Measurements from ENCODE around the gene SYDE2.
A peak's percentile ranks its signal among the peaks of the same experiment; 100 is the strongest.
"Not testable (repeated sequence)": the region's sequence is repeated elsewhere in the genome, so short reads cannot be mapped to it uniquely, and the experiment has no call there.

SYDE2 gene

DNA sequence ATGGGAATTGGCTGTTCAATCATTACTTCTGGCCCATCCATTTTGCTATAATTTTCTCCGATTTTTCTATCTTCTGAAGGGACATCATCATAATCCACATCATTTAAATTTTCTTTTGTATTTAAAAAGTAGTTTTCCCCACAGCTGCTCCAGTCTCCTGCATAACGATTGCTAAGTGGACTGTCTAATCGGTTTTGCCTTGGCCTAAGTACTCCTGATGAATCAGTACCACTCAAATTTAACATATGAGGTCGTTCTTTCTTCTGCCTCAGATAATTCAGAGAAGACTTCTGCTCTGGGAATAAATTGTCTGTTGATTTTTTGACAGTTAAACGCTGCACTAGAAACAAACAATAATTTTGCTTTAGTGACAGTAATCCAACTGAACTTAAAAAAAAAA is 41.9 kb downstream of the SYDE2 start:
- no peak for FAIRE-seq

DNA sequence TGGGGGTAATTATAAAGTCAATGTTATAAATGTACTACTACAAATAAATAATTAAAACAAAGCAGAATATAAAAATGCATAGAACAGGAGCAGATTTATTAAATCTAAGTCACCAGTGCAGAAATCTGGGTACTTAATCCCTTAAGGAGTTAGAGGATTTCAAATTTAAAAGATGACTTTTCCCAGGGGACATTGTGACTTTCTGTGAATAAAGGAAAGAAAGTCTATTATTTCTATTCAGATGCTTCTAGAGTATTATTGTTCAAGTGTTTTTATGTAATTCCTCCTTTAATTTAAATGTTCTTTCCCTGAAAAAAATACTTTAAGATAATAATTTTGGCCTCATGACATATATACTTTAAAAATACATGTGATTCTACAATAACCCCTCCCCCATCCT is 43.4 kb downstream of the SYDE2 start:
- peak; percentile 79 for FAIRE-seq

DNA sequence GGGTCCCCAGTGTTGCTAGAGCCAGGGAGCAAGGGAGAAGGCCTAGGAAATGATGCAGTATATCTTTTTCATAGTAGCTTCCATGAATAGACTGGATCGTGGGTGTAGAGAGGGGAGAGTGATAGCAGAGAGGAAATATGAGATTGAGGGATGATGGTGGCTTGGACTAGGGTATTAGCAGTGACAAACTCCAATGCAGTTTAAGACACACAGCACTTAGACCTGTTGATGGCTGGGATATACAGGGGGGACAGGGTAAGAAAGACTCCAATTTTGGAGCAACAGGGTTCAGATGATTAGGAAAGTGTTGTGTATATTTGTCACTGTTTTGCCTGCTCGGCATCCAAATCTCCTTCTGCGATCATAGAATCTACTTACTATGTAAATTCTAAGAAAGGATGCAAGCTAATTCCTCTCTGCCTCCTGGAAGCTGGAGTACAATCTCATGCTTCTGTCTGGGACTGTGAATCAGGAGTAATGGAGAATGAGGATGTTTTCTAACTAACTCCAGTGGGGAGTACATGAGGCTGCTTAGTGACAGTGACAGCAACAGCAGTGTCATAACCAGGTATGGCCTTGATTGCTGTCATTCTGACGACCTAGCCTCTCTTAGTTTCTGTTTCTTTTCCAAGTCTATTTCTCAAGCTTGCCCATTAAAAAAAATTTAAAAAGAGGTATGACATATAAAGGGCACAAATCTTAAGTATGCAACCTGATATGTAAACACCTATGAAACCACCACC is 47.5 kb downstream of the SYDE2 start:
- FAIRE-seq, result no peak

DNA sequence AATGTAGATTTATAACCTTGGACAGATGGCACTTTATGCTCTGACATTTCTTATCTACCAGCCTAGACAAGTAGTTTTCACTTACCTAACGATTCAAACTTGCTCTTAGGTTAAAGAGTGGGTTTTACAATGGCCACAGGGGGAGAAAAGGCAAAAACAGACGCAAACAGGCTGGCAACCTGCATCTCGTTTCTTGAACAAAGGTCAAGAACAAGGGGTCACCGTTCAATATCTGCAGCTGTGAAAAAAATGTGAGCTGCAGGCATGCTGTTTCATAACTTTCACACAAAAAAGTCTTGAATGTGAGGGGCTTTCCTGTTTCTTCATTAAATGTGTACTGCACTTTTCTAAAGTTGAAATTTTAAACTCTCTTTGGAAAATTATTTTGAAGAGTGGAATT is 49.4 kb downstream of the SYDE2 start:
- no peak for FAIRE-seq

DNA sequence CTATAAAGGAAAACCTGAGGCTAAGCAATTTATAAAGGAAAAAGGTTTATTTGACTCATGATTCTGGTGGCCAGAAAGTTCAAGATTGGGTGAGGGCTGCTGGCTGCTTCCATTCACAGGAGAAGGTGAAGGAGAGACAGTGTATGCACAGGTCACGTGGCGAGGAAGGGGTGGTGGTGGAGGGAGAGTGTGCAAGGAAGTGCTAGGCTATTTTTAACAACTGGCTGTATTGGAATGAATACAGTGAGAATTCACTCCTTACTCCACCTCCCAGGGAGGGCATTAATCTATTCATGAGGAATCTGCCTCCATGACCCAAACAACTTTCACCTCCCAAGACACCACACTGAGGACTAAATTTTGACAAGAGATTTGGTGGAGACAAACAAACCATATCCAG is 51.0 kb downstream of the SYDE2 start:
- FAIRE-seq, result no peak

DNA sequence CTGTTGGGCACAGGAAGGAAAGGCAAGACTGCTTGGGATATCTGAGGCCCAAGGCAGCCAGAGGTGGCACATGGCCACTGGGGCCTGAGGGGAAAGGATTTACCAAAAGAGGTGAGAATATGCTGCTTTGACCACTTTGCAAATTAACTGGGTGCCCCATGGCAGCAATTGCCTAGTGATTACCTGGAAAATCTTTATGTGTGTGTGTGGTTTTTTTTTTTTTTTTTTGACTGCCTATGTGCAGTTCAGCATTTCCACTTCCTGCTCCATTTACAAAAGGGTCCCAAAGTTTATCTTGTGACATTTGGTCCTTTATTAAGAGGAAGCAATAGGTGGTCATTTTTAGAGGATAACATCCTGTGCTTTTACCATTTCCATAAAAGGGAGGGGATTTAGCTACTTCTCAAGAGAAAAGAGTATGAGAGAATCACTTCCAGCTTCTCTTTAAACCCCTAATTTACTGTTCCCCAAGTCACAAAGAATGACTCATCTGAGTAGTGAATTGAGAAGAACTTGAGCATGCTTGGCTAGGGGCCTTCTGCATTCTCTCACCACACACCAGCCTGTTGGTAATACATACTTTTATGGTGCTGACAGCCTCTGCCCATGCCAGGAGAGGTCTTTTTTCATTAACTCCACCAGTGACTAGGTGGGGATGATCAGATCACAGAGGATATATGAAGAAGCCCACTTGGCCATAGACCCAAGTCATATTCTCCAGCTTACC is 52.1 kb downstream of the SYDE2 start:
- FAIRE-seq, result no peak

DNA sequence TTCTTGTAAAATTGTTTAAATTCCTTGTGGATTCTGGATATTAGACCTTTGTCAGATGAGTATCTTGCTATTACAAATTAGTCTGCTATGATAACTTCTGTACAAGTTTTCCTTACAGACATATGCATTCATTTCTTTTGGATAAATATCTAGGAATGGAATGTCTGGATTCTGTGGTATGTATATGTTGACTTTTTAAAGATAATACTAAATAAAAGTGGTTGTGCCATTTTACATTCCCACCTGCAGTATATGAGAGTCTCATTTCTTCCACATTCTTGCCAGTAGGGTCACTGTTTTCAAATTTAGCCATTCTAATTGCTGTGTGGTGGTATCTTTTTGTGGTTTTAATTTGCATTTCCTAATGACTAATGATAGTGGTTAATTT is 53.9 kb downstream of the SYDE2 start:
- FAIRE-seq, result no peak

DNA sequence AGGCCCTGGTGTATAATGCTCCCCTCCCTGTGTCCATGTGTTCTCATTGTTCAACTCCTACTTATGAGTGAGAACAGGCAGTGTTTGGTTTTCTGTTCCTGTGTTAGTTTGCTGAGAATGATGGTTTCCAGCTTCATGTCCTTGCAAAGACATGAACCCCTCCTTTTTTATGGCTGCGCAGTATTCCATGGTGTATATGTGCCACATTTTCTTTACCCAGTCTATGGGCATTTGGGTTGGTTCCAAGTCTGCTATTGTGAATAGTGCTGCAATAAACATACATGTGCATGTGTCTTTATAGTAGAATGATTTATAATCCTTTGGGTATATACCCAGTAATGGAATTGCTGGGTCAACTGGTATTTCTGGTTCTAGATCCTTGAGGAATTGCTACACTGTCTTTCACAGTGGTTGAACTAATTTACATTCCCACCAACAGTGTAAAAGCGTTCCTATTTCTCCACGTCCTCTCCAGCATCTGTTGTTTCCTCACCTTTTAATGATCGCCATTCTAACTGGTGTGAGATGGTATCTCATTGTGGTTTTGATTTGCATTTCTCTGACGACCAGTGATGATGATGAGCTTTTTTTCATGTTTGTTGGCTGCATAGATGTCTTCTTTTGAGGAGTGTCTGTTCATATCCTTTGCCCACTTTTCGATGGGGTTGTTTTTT is 54.4 kb downstream of the SYDE2 start:
- not testable (repeated sequence) for FAIRE-seq

DNA sequence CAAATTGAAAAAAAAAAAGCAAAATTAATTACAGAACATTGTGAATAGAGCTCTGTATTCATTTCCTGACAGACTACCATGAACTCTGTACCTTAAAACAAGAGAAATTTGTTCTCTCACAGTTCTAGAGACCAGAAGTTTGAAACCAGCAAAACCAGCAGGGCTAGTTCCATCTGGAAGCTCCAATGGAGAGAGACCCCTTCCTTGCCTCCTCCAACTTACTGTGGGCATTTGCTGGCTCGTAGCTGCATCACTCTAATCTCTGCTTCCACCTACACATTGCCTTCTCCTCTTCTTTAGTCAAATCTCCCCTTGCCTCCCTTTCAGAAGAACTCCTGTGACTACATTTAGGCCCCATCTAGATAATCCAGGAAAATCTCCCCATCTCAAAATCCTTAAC is 56.5 kb downstream of the SYDE2 start:
- FAIRE-seq, result no peak

DNA sequence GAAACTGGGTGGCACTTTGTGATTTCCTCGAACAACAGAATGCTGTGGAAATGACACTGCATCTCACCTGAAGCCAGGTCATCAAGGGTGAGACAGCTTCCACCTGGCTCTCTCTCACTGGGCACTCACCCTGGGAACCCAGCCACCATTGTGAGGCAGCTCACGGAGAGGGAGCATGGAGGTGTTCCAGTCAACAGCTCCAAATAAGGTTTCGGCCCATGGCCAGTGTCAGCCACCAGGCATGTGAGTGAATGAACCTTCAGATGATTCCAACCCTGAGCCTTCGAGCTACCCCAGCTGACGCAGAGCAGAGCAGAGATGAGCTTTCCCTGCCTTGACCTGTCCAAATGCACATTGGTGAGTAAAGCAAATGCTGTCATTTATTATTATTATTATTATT is 58.1 kb downstream of the SYDE2 start:
- FAIRE-seq, result no peak

DNA sequence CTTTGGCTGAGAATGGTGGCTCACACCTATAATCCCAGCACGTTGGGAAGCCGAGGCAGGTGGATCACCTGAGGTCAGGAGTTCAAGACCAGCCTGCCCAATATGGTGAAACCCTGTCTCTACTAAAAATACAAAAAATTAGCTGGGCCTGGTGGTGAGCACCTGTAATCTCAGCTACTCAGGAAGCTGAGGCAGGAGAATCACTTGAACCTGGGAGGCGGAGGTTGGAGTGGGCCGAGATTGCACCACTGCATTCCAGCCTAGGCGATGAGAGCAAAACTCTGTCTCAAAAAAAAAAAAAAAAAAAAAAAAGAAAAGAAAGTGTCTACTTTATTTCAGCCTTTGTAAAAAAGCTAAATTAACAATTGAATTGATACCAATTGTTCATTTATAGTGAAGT is 62.4 kb downstream of the SYDE2 start:
- not testable (repeated sequence) for FAIRE-seq

DNA sequence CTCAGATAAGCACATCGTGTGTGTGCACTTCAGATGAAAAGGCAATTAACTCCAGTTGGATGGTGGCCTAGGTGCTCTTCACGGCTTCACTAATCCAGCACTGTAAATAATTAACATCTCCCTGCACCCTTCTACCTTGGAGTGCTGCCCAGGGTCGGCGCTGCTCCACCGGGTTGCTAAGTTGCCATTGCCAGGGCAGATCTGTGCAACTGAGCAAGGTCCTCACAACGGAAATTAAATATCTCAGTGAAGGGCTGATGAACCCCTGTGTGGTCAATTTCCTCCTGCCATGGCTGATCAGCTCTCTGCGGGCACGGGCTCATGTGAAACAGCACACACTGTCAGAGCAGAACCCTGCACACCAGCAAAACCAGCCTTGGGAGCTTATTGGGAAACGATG is 63.2 kb downstream of the SYDE2 start:
- peak; percentile 51 for FAIRE-seq

DNA sequence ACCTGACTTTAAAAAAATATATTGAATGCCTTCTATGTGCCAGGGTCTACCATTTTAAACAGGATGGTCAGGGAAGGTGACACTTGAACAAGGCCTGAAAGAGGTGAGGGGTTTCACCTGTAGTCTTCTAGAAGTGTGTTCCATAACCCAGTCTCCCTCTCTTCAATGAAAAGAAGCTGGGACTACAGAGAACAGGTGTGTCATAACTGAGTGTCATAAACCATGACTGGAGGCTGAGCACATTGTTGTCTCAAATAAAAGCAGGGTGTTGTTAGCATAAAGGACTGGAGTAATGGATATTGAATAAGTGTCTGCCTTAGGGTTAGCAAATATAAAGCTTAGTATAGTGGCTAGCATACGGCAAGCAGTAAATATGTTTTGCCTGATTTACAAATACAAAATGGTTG is 65.4 kb downstream of the SYDE2 start:
- peak; percentile 14 for FAIRE-seq

DNA sequence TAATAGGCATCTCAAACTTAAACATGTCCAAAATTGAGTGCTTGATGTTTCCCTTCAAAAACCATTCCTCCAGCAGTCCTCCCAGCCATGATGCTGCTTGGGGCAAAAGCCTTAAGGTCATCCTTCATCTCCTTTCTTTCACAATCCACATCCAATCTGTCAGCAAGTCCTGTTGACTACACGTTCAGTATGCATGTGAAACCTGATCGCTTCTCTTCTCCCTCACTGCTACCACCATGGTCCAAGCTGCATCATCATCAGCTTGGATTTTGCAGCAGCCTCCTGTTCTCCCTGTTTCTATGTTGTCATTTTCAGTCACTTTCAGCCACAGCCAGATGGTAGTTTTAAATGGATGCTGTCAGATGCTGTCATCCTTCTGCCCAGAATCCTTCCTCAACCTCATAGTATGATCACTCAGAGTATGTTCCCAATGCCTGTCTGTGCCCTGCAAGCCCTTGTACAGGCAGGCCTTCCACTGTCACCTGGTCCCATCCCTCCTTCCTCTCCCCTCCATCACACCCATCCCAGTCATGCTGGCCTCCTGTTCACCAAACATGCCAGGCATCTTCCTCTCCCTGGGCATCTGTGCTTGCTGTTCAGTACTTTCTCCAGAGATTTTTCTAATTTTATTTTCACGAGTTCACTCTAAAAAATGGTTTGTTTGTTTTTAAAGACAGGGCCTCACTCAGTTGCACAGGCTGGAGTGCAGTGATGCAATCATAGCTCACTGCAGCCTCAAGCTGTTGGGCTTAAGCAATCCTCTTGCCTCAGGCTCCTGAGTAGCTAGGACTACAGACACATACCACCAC is 66.0 kb downstream of the SYDE2 start:
- FAIRE-seq, result no peak

DNA sequence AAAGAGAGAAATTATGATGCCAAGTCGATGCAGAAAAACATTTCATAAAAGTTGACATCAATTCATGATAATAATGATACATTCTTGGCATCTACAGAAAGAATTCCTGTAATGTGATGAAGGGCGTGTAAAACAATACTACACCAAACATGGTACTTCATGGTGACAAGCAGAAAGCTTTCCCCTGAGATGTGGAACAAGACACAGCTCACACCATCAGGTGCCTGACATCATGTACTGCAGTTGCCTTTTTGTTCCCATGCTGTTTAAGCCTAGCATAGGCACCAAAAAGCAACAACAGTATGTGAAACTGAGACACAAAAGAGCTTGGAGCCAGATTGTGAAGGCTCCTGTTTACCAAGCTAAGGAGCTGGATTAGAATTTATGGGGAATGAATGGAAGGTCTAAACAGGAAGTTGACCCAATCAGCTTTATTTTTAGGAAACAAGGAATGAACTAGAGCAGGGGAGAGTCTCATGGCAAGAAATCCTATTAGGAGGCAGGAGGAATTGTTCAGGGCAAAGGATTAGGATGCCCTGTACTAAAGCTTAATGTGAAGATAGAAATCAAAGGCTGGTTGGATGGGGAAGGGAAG is 67.2 kb downstream of the SYDE2 start:
- no peak for FAIRE-seq

DNA sequence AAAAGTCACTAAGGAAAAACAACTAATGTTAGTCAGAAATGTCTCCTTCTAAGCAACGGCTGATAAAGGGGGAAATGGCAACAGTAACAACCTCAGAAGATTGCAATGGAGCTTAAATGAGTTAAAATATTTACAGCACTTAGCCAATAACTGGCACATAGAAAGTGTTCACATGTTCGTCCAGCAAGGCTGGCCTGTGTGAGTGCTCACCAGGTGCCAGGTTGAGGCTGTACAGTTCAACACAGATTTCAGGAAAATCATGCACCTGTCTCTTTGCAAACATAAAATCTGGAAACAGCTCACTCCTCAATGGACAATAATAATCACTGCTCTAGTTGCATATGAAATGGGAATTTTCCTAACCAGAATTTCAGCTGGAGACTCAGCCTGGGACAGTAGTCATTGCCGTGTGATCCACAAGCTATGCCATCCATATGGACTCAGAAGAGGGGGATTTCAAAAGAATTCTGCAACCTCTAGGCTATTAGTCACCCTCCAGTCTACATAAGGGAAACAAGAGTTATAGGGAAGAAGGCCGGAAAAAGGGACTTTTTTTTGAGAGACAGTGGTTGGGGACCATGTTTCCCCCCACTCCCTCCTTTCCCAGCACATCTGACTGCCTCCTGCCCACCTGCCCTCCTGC is 68.6 kb downstream of the SYDE2 start:
- no peak for FAIRE-seq

DNA sequence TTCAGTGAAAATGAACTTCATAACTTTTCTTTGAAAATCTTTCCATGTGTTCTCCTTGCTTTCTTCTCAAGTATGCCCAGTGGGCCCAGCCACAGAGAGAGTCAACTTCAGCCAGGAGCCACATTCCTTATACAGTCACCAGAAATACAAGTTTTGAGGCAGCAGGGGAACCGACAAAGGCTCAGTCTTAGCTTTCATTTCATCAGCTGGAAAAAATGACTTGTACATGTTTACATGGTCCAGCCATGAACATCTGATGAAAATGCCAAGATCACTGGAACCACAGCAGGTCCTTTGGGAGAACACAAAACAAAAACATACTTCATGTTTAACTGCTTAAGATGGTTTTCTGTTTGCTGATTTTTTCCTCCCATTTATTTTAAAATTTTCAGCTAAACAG is 72.5 kb downstream of the SYDE2 start:
- no peak for FAIRE-seq

DNA sequence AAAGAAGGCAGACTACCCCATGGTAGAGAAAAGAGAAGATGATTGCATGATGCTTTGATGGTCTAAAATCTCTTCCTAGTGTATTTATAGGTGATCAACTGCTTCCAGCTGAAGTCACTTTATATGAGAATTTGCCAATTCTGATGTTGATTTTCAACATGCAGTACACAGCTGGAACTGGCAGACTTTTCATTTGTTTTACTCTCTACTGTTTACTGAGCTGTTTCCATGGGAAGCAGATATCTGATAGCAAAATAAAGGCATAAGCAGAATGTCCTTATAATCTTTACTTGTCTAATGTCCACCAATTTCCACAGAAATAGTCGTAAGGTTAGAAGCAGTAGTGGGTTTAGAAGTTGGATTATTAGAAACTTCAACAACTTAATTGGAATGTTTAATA is 74.9 kb downstream of the SYDE2 start:
- no peak for FAIRE-seq

DNA sequence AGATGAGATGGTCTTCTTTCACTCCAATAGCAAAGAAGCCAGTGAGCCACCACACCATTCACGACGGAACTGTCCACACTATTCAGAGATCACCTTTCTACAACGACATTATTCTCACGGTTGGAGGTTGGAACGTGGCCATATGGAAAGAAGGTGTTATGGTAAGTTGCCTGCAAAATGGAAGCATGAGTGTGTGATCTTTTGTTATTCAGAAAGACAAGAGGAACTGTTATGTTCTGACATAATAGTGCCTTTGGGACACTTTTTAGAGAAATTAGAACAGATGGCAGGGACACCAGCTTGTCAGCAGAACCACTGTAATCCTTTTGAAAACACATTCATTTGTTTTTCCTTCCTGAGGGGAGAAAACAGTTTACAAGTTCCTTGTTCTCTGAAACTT is 76.7 kb downstream of the SYDE2 start:
- no peak for FAIRE-seq

DNA sequence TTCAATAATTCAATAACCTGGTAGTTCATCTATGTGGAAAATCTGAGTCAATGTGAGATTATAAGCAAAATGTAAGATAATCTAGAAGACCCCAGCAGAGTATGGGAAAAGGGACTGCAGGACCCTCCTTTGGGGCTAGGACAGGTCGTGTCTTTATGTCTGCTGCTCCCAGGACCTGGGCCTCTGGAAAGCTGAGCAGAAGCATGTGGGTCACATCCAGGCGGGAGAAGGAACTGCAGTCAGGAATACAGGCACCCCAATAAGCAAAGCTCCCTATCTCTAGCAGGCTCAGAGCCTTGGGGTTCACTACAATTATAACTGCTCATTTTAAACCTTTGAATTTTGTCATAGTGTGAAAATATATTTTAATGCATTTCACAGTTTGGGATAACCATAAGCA is 78.6 kb downstream of the SYDE2 start:
- no peak for FAIRE-seq

DNA sequence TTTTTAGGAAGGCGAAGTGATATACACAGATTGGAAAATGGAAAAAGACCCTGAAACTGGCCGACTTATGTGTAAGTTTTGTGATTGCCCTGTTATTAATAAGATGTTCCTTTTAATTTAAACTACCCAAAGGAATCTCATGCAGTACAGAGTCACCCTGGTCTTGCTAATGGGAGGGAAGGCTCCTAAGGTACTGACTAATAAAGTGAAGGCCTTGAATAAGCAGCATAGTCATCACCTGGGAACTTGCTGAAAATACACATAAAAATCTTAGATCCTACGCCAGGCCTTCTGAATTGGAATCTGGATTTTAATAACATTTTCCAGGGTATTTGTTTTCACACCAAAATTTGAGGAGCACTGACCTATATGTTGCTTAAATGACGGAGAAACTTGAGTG is 79.1 kb downstream of the SYDE2 start:
- no peak for FAIRE-seq

DNA sequence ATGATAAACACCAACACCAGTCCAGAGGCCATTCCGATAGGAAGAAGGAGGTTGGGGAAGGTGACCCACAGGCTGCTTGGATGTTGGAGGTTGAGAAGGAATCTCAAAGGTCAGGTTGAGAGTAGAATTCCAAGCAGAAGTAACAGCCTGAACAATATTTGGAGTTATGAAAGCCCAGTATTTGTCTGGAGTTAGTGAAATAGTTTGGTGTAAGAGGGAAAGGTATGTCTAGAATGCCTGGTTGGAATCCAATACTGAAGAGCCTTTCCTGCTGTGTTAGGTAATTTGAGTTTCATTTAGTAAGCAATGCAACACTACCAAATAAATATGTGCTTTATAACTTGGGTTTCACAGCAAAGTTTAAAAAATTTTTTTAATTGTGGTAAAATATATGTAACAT is 82.1 kb downstream of the SYDE2 start:
- no peak for FAIRE-seq

Data from colon (tissue), 2 donors.